ENCODE results near the gene STXBP6. TPM values are rescaled to one million over a fixed set of nuclear protein-coding genes. Genes with fewer than 3 reads are reported as not detected.

Gene STXBP6
- total and polyA plus RNA-seq, 2 experiments from 2014 or later = 19.7 to 29.0 TPM

GRCh38 chr14:24802236-24802635 lies 247.7 kb downstream of the STXBP6 start (continued):
- TF ChIP-seq, protein P1, sequence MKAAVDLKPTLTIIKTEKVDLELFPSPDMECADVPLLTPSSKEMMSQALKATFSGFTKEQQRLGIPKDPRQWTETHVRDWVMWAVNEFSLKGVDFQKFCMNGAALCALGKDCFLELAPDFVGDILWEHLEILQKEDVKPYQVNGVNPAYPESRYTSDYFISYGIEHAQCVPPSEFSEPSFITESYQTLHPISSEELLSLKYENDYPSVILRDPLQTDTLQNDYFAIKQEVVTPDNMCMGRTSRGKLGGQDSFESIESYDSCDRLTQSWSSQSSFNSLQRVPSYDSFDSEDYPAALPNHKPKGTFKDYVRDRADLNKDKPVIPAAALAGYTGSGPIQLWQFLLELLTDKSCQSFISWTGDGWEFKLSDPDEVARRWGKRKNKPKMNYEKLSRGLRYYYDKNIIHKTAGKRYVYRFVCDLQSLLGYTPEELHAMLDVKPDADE (IDR thresholded peaks at IDR 0.05) = no peak
- TF ChIP-seq, protein P2, sequence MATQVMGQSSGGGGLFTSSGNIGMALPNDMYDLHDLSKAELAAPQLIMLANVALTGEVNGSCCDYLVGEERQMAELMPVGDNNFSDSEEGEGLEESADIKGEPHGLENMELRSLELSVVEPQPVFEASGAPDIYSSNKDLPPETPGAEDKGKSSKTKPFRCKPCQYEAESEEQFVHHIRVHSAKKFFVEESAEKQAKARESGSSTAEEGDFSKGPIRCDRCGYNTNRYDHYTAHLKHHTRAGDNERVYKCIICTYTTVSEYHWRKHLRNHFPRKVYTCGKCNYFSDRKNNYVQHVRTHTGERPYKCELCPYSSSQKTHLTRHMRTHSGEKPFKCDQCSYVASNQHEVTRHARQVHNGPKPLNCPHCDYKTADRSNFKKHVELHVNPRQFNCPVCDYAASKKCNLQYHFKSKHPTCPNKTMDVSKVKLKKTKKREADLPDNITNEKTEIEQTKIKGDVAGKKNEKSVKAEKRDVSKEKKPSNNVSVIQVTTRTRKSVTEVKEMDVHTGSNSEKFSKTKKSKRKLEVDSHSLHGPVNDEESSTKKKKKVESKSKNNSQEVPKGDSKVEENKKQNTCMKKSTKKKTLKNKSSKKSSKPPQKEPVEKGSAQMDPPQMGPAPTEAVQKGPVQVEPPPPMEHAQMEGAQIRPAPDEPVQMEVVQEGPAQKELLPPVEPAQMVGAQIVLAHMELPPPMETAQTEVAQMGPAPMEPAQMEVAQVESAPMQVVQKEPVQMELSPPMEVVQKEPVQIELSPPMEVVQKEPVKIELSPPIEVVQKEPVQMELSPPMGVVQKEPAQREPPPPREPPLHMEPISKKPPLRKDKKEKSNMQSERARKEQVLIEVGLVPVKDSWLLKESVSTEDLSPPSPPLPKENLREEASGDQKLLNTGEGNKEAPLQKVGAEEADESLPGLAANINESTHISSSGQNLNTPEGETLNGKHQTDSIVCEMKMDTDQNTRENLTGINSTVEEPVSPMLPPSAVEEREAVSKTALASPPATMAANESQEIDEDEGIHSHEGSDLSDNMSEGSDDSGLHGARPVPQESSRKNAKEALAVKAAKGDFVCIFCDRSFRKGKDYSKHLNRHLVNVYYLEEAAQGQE (IDR thresholded peaks at IDR 0.05; ENCODE audit: unreplicated experiment) = no peak
- TF ChIP-seq, protein P3, sequence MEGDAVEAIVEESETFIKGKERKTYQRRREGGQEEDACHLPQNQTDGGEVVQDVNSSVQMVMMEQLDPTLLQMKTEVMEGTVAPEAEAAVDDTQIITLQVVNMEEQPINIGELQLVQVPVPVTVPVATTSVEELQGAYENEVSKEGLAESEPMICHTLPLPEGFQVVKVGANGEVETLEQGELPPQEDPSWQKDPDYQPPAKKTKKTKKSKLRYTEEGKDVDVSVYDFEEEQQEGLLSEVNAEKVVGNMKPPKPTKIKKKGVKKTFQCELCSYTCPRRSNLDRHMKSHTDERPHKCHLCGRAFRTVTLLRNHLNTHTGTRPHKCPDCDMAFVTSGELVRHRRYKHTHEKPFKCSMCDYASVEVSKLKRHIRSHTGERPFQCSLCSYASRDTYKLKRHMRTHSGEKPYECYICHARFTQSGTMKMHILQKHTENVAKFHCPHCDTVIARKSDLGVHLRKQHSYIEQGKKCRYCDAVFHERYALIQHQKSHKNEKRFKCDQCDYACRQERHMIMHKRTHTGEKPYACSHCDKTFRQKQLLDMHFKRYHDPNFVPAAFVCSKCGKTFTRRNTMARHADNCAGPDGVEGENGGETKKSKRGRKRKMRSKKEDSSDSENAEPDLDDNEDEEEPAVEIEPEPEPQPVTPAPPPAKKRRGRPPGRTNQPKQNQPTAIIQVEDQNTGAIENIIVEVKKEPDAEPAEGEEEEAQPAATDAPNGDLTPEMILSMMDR (conservative IDR thresholded peaks at IDR 0.05; ENCODE audit: low read depth in 2 of 2) = no peak
- TF ChIP-seq STAT1 (IDR thresholded peaks at IDR 0.05; ENCODE audit: unreplicated experiment) = no peak
- no peak for TF ChIP-seq EZH2phosphoT487 (IDR thresholded peaks at IDR 0.05; ENCODE audit: unreplicated experiment)
- TF ChIP-seq ZNF114 (CRISPR knock-in tag; IDR thresholded peaks at IDR 0.05) = no peak
- no peak for TF ChIP-seq JUNB (IDR thresholded peaks at IDR 0.05; ENCODE audit: unreplicated experiment)
- TF ChIP-seq EZH2 (IDR thresholded peaks at IDR 0.05; ENCODE audit: low read depth, unreplicated experiment) = no peak
- TF ChIP-seq CREB1 (CRISPR knock-in tag; IDR thresholded peaks at IDR 0.05; ENCODE audit: low read depth) = no peak
- no peak for TF ChIP-seq NANOG (IDR thresholded peaks at IDR 0.05; ENCODE audit: borderline replicate concordance)
- TF ChIP-seq ZNF331 (CRISPR knock-in tag; IDR thresholded peaks at IDR 0.05; ENCODE audit: low read depth) = no peak

- Histone ChIP-seq H3K27ac (ENCODE audit: low read depth) (no peak overlapping the region), H3K27me3 (ENCODE audit: insufficient read depth) (no peaks in the 10 kb centered on the region), H3K4me3 (no peak overlapping the region), H3K4me2 (no peak overlapping the region), H3K4me1 (ENCODE audit: insufficient read depth) (no peaks in the 10 kb centered on the region), H3K79me2 (replicated peaks; ENCODE audit: insufficient read depth) (no peaks in the 10 kb centered on the region), H4K20me1 (replicated peaks; ENCODE audit: insufficient read depth) (no peaks in the 10 kb centered on the region; the same call in 1 of the 2 replicates), H3K36me3 (ENCODE audit: insufficient read depth) (no peaks in the 10 kb centered on the region), H2AFZ (no peak overlapping the region), H3F3A (replicated peaks; ENCODE audit: low read depth) (no peaks in the 10 kb centered on the region), H3K9me2 (ENCODE audit: insufficient read depth) (0 out of 2 replicates have a peak, but pooled peaks cover 4% of the 10 kb centered on the region)
- Mint-ChIP-seq H3K4me1 (peaks cover 6% of the 10 kb centered on the region), H3K27ac (no peak overlapping the region), H3K27me3 (ENCODE audit: insufficient read depth, low read depth, poor library complexity) (no peaks in the 10 kb centered on the region), H3K9me3 (no peaks in the 10 kb centered on the region), H3K4me3 (no peak overlapping the region), H3K36me3 (ENCODE audit: low read depth) (no peaks in the 10 kb centered on the region)
- DNase-seq (ENCODE audit: low spot score) = no peak
- ATAC-seq = no peak
- TF ChIP-seq EZH2 (IDR thresholded peaks at IDR 0.05; ENCODE audit: low read depth, unreplicated experiment) (no peak), ZNF114 (CRISPR knock-in tag; IDR thresholded peaks at IDR 0.05) (no peak), CREB1 (CRISPR knock-in tag; IDR thresholded peaks at IDR 0.05; ENCODE audit: low read depth) (no peak), ZNF331 (CRISPR knock-in tag; IDR thresholded peaks at IDR 0.05; ENCODE audit: low read depth) (no peak), EZH2phosphoT487 (IDR thresholded peaks at IDR 0.05; ENCODE audit: unreplicated experiment) (no peak), NANOG (IDR thresholded peaks at IDR 0.05; ENCODE audit: borderline replicate concordance) (no peak), POLR2AphosphoS5 (IDR thresholded peaks at IDR 0.05; ENCODE audit: low read depth) (no peak)
- TF ChIP-seq, protein P1 (IDR thresholded peaks at IDR 0.05) = no peak
- TF ChIP-seq, protein P3 (conservative IDR thresholded peaks at IDR 0.05; ENCODE audit: low read depth in 2 of 2) = no peak
Observed at GRCh38 chr14:24801024-24801423, 248.9 kb downstream of the STXBP6 start.

Data from GM23338 (cell line).